Measurements from ENCODE around the gene SCN10A. TPM values are rescaled to one million over a fixed set of nuclear protein-coding genes. Genes with fewer than 3 reads are reported as not detected.

The SCN10A gene
- total RNA-seq, 2 donors from 2014 or later, result not detected

DNA sequence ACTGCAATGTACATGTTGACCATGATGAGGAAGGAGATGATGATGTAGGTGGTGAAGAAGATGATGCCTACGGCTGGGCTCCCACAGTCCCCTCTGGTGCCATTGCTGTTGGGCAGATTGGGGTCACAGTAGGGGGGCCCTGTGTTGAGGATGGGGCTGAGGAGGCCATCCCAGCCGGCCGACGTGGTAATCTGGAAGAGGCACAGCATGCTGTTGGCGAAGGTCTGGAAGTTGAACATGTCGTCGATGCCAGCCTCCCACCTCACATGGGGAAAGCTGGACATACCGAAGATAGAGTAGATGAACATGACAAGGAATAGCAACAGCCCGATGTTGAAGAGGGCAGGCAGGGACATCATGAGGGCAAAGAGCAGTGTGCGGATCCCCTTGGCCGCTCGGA is 118.0 kb downstream of the SCN10A start:
- H3K9me3 ChIP-seq (ENCODE audit: control insufficient read depth, low read length, poor library complexity, severe bottlenecking), result no peaks in the 10 kb centered on the region
- DNase-seq (no peak), ATAC-seq (no peak)
- Mint-ChIP-seq H3K36me3 (ENCODE audit: low read depth) (peaks cover 2% of the 10 kb centered on the region), H3K27me3 (peaks cover 7% of the 10 kb centered on the region), H3K27ac (no peak overlapping the region), H3K4me3 (no peak overlapping the region), H3K4me1 (no peaks in the 10 kb centered on the region)

GRCh38 chr3:38696034-38696433 is 120.0 kb downstream of the SCN10A start:
- no peaks in the 10 kb centered on the region for H3K4me1 Mint-ChIP-seq
- no peak for DNase-seq
- H3K27ac Mint-ChIP-seq, result no peak overlapping the region

GRCh38 chr3:38690185-38690584 is 125.8 kb downstream of the SCN10A start:
- peaks cover 2% of the 10 kb centered on the region for H3K36me3 Mint-ChIP-seq (ENCODE audit: low read depth)
- H3K4me1 Mint-ChIP-seq, result no peaks in the 10 kb centered on the region
- H3K9me3 ChIP-seq (ENCODE audit: control insufficient read depth, low read length, poor library complexity, severe bottlenecking), result no peaks in the 10 kb centered on the region
- no peak overlapping the region for H3K27ac Mint-ChIP-seq
- H3K27me3 Mint-ChIP-seq, result peaks cover 9% of the 10 kb centered on the region
- H3K4me3 Mint-ChIP-seq, result no peak overlapping the region
- no peak for ATAC-seq
- DNase-seq, result no peak

More at GRCh38 chr3:38696034-38696433, 120.0 kb downstream of the SCN10A start:
- no peaks in the 10 kb centered on the region for H3K9me3 ChIP-seq (ENCODE audit: control insufficient read depth, low read length, poor library complexity, severe bottlenecking)
- Mint-ChIP-seq H3K27me3 (peaks cover 7% of the 10 kb centered on the region), H3K4me3 (no peak overlapping the region), H3K36me3 (ENCODE audit: low read depth) (peaks cover 2% of the 10 kb centered on the region)
- no peak for ATAC-seq

DNA sequence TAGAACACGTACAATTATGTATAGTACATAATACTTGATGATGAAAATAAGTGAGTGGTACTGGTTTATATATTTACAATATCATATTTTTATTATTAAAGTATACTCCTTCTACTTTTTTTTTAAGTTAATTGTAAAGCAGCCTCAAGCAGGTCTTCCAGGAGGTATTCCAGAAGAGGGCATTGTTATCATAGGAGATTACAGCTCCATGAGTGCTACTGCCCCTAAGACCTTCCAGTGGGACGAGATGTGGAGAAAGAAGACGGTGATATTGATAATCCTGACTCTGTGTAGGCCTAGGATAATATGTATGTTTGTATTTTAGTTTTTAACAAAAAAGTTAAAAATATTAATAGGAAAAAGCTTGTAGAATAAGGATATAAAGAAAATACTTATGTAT is 126.2 kb downstream of the SCN10A start:
- H3K9me3 ChIP-seq (ENCODE audit: control insufficient read depth, low read length, poor library complexity, severe bottlenecking), result no peaks in the 10 kb centered on the region
- H3K27me3 Mint-ChIP-seq, result peaks cover 13% of the 10 kb centered on the region
- H3K36me3 Mint-ChIP-seq (ENCODE audit: low read depth), result no peaks in the 10 kb centered on the region
- H3K4me1 Mint-ChIP-seq, result no peaks in the 10 kb centered on the region
- ATAC-seq (no peak), DNase-seq (no peak)
- H3K4me3 Mint-ChIP-seq, result no peak overlapping the region
- H3K27ac Mint-ChIP-seq, result no peak overlapping the region

DNA sequence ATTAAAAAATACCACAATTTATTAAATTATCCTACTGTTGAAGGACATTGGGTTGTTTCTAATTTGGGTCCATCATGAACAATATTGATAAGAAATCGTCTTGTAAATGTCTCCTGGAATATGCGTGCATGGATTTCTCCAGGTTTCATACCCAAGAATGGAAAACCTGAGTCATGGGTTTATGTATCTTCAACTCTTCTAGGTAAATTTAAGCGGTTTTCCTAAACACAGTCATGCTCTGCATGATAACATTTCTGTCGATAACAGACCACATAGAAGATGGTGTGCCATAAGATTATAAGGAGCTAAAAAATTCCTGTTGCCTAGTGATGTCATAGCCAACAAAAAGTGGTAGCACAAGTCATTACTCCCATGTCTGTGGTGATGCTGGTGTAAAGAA is 126.7 kb downstream of the SCN10A start:
- Mint-ChIP-seq H3K27me3 (peaks cover 18% of the 10 kb centered on the region), H3K4me3 (no peak overlapping the region), H3K27ac (no peak overlapping the region), H3K4me1 (no peaks in the 10 kb centered on the region), H3K36me3 (ENCODE audit: low read depth) (no peaks in the 10 kb centered on the region)
- DNase-seq (no peak), ATAC-seq (no peak)
- no peaks in the 10 kb centered on the region for H3K9me3 ChIP-seq (ENCODE audit: control insufficient read depth, low read length, poor library complexity, severe bottlenecking)

DNA sequence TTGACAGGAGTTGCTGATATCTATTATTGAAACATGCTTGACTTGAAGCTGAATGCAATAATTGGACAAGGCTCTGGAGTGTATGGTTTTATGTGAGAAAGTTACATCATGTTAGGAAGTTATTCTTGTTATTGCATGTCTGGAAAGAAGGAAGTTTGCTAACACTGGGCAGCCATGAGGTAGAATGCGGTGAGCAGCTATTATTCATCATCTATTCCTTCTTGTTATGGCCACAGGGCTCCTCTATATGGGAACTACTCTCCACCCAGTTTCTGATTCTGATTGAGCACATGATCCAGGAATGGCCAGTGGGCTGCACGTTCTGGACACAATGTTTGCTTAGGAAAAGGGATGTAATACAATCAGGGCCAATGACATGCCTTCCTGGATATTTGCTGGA is 128.7 kb downstream of the SCN10A start:
- H3K9me3 ChIP-seq (ENCODE audit: control insufficient read depth, low read length, poor library complexity, severe bottlenecking), result no peaks in the 10 kb centered on the region
- DNase-seq, result no peak
- ATAC-seq, result no peak
- Mint-ChIP-seq H3K27ac (no peak overlapping the region), H3K27me3 (peaks cover 24% of the 10 kb centered on the region), H3K36me3 (ENCODE audit: low read depth) (no peaks in the 10 kb centered on the region), H3K4me1 (no peaks in the 10 kb centered on the region), H3K4me3 (no peak overlapping the region)

DNA sequence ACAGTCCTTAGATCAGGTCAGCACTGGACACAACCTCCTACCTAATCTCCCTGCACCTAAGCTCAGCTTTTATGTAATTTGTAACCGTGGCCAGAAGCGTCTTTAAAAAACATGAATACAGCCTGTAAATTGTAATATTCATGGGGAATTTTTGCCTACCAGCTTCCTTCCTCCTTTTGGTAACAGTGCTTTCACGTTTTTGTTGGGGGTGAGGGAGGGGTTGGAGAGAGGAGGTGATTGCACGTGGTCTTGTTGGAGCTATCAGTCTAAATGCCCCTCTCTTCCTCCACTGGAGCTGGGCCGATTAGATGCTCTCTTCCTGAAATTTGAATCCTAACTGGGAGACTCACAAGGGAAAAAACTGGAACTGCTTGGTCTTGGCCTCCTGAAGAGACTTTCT is 131.5 kb downstream of the SCN10A start:
- ATAC-seq (no peak), DNase-seq (no peak)
- no peak overlapping the region for H3K27ac Mint-ChIP-seq
- peaks cover 42% of the 10 kb centered on the region for H3K27me3 Mint-ChIP-seq
- no peaks in the 10 kb centered on the region for H3K36me3 Mint-ChIP-seq (ENCODE audit: low read depth)
- H3K4me1 Mint-ChIP-seq, result no peaks in the 10 kb centered on the region
- H3K9me3 ChIP-seq (ENCODE audit: control insufficient read depth, low read length, poor library complexity, severe bottlenecking), result no peaks in the 10 kb centered on the region
- no peak overlapping the region for H3K4me3 Mint-ChIP-seq

DNA sequence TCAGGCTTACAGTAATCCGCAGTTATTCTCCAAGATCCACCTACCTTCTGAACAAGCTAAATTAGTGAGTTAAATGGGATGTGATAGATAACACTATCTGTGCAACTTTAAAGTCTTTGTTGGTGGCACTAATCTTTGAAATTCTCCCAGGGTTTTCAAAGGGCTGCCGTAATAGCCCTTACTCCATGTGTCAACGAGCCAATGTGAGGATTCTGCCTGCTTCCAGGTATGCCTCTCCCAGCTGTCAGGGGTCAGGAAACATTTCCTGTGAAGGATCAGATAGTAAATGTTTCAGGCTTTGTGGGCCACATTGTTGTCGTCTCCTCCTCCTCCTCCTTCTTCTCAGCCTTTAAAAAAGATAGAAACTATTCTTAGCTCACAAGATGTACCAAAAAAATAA is 146.3 kb downstream of the SCN10A start:
- peaks cover 48% of the 10 kb centered on the region for H3K27me3 Mint-ChIP-seq
- no peak overlapping the region for H3K4me3 Mint-ChIP-seq
- no peak overlapping the region for H3K27ac Mint-ChIP-seq
- ATAC-seq (no peak), DNase-seq (no peak)
- no peaks in the 10 kb centered on the region for H3K4me1 Mint-ChIP-seq
- peaks cover 6% of the 10 kb centered on the region for H3K36me3 Mint-ChIP-seq (ENCODE audit: low read depth)
- no peaks in the 10 kb centered on the region for H3K9me3 ChIP-seq (ENCODE audit: control insufficient read depth, low read length, poor library complexity, severe bottlenecking)

GRCh38 chr3:38662544-38662943 is 153.5 kb downstream of the SCN10A start:
- no peaks in the 10 kb centered on the region for H3K9me3 ChIP-seq (ENCODE audit: control insufficient read depth, low read length, poor library complexity, severe bottlenecking)
- H3K4me1 Mint-ChIP-seq, result no peaks in the 10 kb centered on the region
- DNase-seq, result no peak
- ATAC-seq, result no peak
- H3K27ac Mint-ChIP-seq, result no peak overlapping the region
- no peak overlapping the region for H3K4me3 Mint-ChIP-seq
- peaks cover 49% of the 10 kb centered on the region for H3K27me3 Mint-ChIP-seq
- peaks cover 2% of the 10 kb centered on the region for H3K36me3 Mint-ChIP-seq (ENCODE audit: low read depth)

- no peaks in the 10 kb centered on the region for H3K9me3 ChIP-seq (ENCODE audit: control insufficient read depth, low read length, poor library complexity, severe bottlenecking)
- Mint-ChIP-seq H3K36me3 (ENCODE audit: low read depth) (peaks cover 2% of the 10 kb centered on the region), H3K4me1 (peaks cover 4% of the 10 kb centered on the region), H3K27ac (no peak overlapping the region), H3K27me3 (peaks cover 52% of the 10 kb centered on the region), H3K4me3 (no peak overlapping the region)
- ATAC-seq (no peak), DNase-seq (no peak)
Observed at GRCh38 chr3:38658841-38659240, 157.2 kb downstream of the SCN10A start.

DNA sequence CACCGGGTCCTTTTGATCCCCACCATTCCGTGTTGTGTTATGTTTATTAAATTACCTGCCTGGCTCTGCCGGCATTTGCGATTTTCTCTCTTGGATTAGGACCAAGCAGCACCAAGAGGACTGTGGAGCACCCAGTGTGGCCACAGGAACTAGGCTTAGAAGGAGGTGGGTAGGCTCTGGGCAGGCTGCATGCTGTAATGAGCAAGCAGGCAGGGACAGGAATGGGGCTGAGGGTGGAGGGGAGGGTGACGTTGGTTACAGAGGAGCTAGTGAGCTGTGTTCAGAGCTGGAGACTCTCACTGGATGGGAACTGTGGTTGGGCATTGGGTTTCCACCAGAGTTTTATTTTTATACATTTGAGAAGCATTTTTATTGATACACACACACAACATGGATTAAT is 158.6 kb downstream of the SCN10A start:
- Mint-ChIP-seq H3K36me3 (ENCODE audit: low read depth) (peaks cover 2% of the 10 kb centered on the region), H3K4me3 (no peak overlapping the region), H3K27ac (no peak overlapping the region), H3K27me3 (peaks cover 57% of the 10 kb centered on the region), H3K4me1 (peaks cover 5% of the 10 kb centered on the region)
- ATAC-seq, result no peak
- no peak for DNase-seq
- no peaks in the 10 kb centered on the region for H3K9me3 ChIP-seq (ENCODE audit: control insufficient read depth, low read length, poor library complexity, severe bottlenecking)

- Mint-ChIP-seq H3K36me3 (ENCODE audit: low read depth) (no peaks in the 10 kb centered on the region), H3K4me1 (peaks cover 6% of the 10 kb centered on the region), H3K27me3 (peaks cover 60% of the 10 kb centered on the region), H3K27ac (no peak overlapping the region), H3K4me3 (no peak overlapping the region)
- no peaks in the 10 kb centered on the region for H3K9me3 ChIP-seq (ENCODE audit: control insufficient read depth, low read length, poor library complexity, severe bottlenecking)
- DNase-seq (no peak), ATAC-seq (peak; percentile 56)
Observed at GRCh38 chr3:38655708-38656300, 160.2 kb downstream of the SCN10A start.

GRCh38 chr3:38653685-38654537 is 162.1 kb downstream of the SCN10A start:
- no peak overlapping the region for H3K4me3 Mint-ChIP-seq
- no peaks in the 10 kb centered on the region for H3K9me3 ChIP-seq (ENCODE audit: control insufficient read depth, low read length, poor library complexity, severe bottlenecking)
- H3K27ac Mint-ChIP-seq, result no peak overlapping the region
- no peaks in the 10 kb centered on the region for H3K36me3 Mint-ChIP-seq (ENCODE audit: low read depth)
- ATAC-seq (no peak), DNase-seq (no peak)
- H3K4me1 Mint-ChIP-seq, result peaks cover 6% of the 10 kb centered on the region
- H3K27me3 Mint-ChIP-seq, result peaks cover 48% of the 10 kb centered on the region

DNA sequence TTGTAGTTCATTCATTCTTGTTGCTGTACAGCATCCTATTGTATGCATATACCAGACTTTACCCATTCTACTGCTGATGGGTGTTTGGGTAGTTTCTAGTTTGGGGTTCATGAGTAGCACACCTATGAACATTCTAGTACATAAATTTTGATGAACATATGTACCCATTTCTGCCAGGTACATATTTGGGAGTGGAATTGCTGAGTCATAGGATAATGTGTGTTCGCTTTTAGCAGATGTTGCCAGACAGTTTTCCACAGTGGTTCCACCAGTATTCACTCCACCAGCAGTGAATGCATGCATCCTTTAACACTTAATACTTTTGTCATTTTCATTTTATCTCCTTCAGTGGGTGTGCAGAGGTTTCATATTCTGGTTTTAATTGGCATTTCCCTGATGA is 163.1 kb downstream of the SCN10A start:
- no peak overlapping the region for H3K4me3 Mint-ChIP-seq

More for the DNA sequence above, 163.1 kb downstream of the SCN10A start:
- Mint-ChIP-seq H3K27me3 (peaks cover 41% of the 10 kb centered on the region), H3K27ac (no peak overlapping the region), H3K36me3 (ENCODE audit: low read depth) (no peaks in the 10 kb centered on the region), H3K4me1 (peaks cover 12% of the 10 kb centered on the region)
- ATAC-seq, result no peak
- no peaks in the 10 kb centered on the region for H3K9me3 ChIP-seq (ENCODE audit: control insufficient read depth, low read length, poor library complexity, severe bottlenecking)
- no peak for DNase-seq
